Activated T-cell treated with anti-CD3 and anti-CD28 coated beads for 4 hours (primary cell): ENCODE data around the gene NOXA1.

ENCODE experiments used
- DNase-seq: peaks from one replicate; pipeline ENCODE4 v3.0.0-alpha.2; 2020

NOXA1 gene

GRCh38 chr9:137428841-137429545, 5.8 kb downstream of the NOXA1 start:
- no peak for DNase-seq

GRCh38 chr9:137429546-137429890, 6.3 kb downstream of the NOXA1 start:
- no peak for DNase-seq

DNA sequence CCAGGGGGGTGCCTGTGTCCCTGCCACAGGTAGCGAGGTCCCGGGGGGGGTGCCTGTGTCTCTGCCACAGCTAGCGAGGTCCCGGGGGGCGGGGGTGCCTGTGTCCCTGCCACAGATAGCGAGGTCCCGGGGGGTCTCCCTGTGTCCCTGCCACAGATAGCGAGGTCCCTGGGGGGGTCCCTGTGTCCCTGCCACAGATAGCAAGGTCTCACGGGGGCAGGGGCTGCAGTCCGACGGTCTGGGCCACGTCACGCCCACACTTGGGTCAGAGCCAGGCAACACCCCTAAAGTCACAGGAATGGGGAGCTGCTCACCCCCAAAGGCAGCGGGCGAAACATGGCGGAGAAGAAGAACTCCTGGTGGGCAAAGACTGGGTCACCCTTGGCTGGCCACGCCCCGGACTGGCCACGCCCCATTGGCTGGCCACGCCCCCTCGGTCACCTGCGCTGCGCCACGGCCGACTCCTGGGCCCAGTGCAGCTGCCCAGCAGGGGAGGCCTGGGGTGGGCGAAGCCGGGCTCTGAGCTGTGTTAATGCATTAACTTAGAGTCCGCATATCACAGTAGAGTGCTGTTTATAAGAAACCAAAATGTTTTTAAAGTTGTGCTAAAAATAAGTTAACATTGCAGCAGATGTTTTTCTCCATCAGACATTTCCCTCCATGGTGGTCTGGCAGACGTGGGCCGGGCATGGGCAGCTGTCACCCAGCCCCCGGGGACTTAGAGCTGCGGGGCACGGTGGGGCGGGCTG, 7.0 kb downstream of the NOXA1 start:
- no peak for DNase-seq

DNA sequence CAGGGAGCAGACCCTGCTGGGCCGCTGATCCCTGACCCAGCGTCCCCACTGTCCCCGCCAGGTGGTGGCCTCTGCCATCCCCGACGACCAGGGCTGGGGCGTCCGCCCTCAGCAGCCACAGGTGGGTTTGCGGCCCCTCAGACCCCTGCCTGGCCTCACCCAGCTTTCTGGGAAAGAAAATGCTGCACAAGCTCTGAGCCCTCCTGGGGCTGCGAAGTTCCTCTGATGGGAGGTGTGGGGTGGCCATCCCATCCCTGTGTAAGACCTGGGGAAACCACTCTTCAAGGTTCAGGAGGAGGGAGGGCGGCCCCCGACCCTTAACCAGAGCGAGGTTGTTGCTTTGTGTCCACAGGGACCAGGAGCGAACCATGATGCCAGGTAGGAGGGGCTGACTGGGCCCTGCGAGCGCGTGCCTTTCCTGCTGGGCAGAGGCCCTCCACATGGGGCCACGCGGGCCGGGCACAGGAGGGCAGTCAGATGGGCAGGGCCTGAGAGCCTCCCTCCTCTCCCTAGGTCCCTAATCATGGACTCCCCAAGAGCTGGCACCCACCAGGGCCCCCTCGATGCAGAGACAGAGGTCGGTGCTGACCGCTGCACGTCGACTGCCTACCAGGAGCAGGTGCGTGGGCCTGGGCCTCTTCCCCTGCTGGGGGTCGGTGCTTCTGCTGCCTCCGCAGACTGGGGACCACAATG, 7.7 kb downstream of the NOXA1 start:
- no peak for DNase-seq

DNA sequence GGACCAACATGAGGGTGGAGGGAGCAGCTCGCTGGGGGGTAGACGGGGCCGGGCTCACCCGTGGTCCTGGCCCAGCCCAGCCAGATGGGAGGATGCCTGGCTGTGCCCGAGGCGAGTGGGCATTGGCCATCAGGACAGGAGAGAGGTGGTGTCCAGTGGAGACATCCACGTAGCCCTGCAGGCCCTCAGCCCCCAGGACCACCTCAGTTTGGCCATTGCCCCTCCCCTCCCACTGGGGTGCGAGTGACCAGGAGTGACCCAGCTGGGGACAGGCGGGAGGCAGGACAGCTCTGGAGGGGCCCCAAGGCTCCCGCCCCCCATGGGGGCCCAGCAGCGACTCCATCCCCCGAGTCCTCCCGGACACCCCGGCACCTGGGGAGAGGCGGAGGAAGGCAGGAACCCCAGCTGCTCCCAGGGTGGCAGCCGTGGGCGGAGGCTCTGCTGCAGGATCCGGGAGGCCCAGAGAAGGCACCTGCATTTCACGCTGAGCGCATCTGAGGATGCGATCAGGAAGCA, 8.3 kb downstream of the NOXA1 start:
- no peak for DNase-seq

GRCh38 chr9:137432687-137433348, 9.6 kb downstream of the NOXA1 start:
- no peak for DNase-seq

DNA sequence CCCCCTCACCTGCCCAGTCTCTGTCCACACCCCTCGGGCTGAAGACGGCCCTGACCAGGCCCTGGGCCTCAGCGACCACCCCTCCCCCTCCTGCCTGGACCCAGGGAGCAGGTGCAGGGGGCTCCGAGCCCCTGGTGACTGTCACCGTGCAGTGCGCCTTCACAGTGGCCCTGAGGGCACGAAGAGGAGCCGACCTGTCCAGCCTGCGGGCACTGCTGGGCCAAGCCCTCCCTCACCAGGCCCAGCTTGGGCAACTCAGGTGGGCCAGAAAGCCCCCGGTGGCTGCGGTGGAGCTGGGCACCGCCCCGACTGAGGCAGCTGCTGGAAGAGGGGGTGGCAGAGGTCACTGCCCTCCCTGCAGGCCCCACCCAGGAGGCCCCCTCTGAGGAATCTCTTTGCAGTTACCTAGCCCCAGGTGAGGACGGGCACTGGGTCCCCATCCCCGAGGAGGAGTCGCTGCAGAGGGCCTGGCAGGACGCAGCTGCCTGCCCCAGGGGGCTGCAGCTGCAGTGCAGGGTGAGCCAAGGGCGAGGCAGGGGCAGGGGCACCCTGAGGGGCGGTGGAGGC, 10.2 kb downstream of the NOXA1 start:
- no peak for DNase-seq

DNA sequence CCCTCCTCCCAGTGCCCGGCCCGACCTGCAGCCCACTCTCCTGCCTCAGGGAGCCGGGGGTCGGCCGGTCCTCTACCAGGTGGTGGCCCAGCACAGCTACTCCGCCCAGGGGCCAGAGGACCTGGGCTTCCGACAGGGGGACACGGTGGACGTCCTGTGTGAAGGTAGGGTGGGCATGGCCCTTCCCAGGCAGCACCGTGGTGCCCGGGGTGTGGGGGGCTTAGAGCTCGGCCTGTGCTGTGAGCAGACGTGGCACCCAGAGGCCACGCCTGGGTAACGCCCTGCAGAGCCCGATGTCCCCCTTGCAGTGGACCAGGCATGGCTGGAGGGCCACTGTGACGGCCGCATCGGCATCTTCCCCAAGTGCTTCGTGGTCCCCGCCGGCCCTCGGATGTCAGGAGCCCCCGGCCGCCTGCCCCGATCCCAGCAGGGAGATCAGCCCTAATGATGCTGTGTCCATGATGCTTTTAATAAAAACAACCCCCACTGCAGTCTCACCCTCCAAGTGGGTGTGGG, 10.8 kb downstream of the NOXA1 start:
- no peak for DNase-seq

DNA sequence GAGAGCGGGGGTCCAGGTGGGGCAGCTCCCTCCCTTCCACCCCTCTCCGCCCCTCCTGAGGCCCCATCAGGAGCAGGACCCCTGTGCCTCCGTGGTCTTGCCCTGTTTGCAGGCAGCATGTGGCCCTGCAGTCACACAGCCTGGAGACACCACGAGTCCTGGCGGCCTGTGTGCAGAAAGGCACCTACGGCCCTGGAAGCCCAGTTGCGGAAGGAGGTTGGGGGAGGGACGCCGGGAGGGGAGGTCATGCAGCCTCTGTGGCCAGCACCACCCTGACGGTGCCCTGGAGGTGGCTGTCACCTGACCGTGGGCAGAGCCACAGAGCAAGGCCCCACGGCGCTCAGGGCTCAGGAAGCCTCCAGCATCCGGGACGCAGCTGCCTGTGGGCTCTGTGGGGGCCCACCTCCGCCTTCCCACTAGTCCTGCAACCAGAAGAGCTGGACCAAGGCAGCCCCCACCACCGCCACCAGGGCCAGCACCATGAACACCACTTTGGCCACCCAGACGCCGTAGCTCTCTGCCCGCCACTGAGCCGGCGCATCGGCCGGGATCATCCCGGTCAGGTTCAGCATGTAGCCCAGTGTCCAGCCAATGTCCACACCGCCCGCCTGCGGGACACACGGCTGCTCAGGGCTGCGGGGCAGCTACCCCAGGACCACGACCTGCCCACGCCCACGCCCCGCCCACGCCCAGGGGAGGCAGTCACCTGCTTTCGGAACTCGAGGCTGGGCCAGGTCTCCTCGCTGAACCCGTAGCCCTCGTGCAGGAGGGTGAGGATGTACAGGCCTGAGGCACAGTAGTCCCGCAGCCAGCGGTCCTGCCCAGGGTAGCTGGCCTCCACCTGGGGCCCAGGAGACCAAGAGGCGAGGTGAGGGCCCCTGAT, 11.5 kb downstream of the NOXA1 start:
- no peak for DNase-seq

DNA sequence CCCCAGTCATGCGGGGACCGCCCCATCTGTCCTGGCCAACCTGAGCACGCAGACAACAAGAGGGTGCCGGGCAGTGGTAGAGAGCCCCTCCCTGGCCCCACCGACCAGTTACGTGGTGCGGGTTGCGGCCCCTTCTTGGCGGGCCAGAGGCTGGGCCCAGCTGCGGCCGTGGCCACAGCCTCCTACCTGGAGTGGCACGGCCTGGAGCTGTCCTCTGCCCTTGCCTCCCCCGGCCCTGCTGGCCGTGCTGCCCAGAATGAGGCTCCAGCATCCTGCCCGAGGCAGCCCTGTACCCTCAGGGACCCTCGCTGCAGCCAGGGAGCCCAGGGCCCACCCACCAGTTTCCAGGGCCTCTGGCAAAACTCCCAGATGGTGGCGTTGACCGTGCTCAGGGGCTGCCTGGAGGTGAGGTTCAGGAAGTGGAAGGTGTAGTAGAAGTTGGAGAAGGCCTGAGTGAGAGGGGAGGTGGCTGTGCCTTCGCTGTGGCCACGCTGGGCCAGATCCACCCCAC, 12.2 kb downstream of the NOXA1 start:
- DNase-seq, result no peak

- DNase-seq, result no peak
Observed at GRCh38 chr9:137435980-137436760, 13.0 kb downstream of the NOXA1 start.

GRCh38 chr9:137436761-137437600, 13.8 kb downstream of the NOXA1 start:
- DNase-seq, result no peak

DNA sequence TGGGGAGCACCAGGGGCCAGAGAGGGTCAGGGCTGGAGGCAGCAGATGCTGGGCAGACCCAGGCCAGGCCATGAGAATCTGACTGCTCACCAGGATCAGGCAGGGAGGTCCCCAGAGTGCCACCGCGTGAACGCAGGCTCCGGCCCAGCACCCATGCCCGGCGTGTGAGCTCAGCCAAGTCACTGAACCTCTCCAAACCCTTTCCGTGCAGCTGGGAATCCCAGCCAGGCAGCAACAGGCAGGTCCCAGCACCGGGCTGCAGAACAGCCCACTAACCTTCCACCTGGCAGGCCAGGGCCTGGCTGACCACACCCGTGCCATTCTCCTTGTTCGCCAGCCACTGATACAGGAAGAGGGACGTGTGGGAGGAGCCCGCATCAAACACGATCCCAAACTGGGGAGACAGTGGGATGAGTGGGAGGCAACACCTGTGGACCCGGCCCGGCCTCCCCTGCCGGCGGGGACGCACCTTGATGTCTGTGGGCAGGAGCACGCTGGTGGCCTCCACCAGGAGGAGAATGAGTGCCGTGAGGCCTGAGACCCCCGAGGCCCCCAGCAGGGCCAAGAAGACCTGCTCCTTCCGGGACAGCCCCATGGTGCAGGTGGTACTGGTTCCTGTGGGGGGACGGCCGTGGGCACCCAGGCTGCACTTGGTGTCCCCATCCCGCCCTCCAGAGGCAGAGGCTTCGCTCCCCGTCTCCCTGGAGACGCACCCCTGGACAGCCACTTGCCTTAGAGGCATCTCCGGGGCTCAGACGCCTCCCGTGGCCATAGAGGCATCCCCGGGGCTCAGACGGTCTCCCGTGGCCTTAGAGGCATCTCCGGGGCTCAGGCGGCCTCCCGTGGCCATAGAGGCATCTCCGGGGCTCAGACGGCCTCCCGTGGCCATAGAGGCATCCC, 14.7 kb downstream of the NOXA1 start:
- DNase-seq, result no peak

- no peak for DNase-seq
Observed at GRCh38 chr9:137438591-137439157, 15.5 kb downstream of the NOXA1 start.

- no peak for DNase-seq
Observed at GRCh38 chr9:137439158-137439714, 16.0 kb downstream of the NOXA1 start.

GRCh38 chr9:137441289-137441934, 18.2 kb downstream of the NOXA1 start, which contains the start of gene ENTPD8:
Gene ENTPD8 (minus strand): TSS chr9:137441357. CDS start chr9:137438285, 3,072 bp downstream.
- no peak for DNase-seq

DNA sequence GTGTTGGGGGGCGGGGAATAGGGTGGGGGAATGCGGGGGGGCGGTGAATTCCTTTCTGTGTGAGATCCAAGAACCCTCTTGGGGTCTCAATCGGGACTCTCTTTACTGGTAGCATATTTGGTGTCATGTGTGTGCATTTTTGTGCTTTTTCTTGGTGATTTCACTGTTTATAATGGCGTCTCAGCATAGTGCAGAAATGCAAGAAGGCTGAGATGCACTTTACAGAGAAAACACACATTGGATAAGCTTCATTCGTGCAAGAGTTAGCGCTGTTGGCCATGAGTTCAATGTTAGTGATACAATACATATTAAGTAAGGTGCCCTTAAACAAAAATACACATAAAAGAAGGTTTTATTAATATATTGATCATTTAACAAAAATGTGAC, 18.7 kb downstream of the NOXA1 start:
- DNase-seq, result no peak
